Esophagus squamous epithelium (tissue), 4 donors: Measurements from ENCODE around the gene HECTD3.

ENCODE experiments used
- POLR2A ChIP-seq, 4 donors: fragments of 450-650 bp; IDR thresholded peaks; one replicate each; pipeline ENCODE4 v1.6.1; 2017; ENCODE audit warnings: antibody characterized with exemption in 4 of 4, mild to moderate bottlenecking in 4 of 4, moderate library complexity in 3 of 4
- TF ChIP-seq, protein P1 (sequence below), 6 experiments: fragments of 450-650 bp in 4 of 6; fragments of 200-600 bp in 2 of 6; sonication (generic) in 2 of 6; IDR thresholded peaks; one replicate each; pipeline ENCODE4 v1.5.1; 2016 to 2019; ENCODE audit warnings: antibody characterized with exemption in 6 of 6, mild to moderate bottlenecking in 4 of 6, moderate library complexity in 4 of 6

DNA sequence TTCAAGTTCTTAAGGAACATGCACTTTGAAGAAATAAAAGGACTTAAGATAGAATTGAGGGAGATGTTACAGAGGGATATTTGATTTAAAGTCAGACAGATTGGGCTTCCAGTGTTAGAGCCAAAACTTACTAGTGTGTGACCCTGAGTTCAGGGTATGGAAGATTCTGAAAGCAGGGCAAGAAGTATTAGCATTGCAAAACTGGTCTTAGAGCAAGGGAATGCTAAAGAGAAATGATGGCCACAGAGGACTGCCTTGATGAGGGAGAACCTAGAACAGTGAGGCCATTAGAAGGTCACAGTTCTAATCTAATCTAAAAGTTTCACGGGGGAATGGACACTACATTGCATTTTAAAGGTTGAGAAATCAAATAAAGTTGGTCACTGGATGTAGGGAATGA is 46.4 kb upstream of the HECTD3 start:
- TF ChIP-seq, protein P1, sequence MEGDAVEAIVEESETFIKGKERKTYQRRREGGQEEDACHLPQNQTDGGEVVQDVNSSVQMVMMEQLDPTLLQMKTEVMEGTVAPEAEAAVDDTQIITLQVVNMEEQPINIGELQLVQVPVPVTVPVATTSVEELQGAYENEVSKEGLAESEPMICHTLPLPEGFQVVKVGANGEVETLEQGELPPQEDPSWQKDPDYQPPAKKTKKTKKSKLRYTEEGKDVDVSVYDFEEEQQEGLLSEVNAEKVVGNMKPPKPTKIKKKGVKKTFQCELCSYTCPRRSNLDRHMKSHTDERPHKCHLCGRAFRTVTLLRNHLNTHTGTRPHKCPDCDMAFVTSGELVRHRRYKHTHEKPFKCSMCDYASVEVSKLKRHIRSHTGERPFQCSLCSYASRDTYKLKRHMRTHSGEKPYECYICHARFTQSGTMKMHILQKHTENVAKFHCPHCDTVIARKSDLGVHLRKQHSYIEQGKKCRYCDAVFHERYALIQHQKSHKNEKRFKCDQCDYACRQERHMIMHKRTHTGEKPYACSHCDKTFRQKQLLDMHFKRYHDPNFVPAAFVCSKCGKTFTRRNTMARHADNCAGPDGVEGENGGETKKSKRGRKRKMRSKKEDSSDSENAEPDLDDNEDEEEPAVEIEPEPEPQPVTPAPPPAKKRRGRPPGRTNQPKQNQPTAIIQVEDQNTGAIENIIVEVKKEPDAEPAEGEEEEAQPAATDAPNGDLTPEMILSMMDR (IDR thresholded peaks at IDR 0.05): no peak
- TF ChIP-seq POLR2A (IDR thresholded peaks at IDR 0.05): no peak
